Spleen (tissue), 11 donors: ENCODE measurements around the gene TXK. TPM values are rescaled to one million over a fixed set of nuclear protein-coding genes. Genes with fewer than 3 reads are reported as not detected.

Source experiments
- DNase-seq: peaks from one replicate; pipeline ENCODE4 v3.0.0-alpha.2; 2020
- H3K27ac ChIP-seq, 8 donors: fragments of 200-600 bp; sonication (generic) in 7 of 8; 1 replicate in 4 of 8; 2 replicates in 4 of 8; pipeline versions ENCODE4 v1.5.0 to v1.8.0; 2016 to 2021; ENCODE audit warnings: inconsistent platforms in 4 of 8, mild to moderate bottlenecking in 4 of 8, moderate library complexity in 1 of 8
- H3K27me3 ChIP-seq, 7 donors: fragments of 200-600 bp; sonication (generic) in 6 of 7; replicated peaks in 1 of 7; 1 replicate in 4 of 7; 2 replicates in 3 of 7; pipeline versions ENCODE4 v1.5.0 to v1.8.0; 2016 to 2021; ENCODE audit warnings: inconsistent platforms in 3 of 7, mild to moderate bottlenecking in 1 of 7
- H3K36me3 ChIP-seq, 6 donors: fragments of 200-600 bp; sonication (generic) in 5 of 6; 1 replicate in 4 of 6; 2 replicates in 2 of 6; pipeline versions ENCODE4 v1.5.0 to v1.8.0; 2016 to 2021; ENCODE audit warnings: inconsistent platforms in 2 of 6
- H3K4me1 ChIP-seq, 6 donors: fragments of 200-600 bp; sonication (generic) in 5 of 6; 1 replicate in 3 of 6; 2 replicates in 3 of 6; pipeline versions ENCODE4 v1.5.0 to v1.8.0; 2016 to 2021; ENCODE audit warnings: inconsistent platforms in 3 of 6
- H3K4me3 ChIP-seq, 8 donors: fragments of 200-600 bp; sonication (generic) in 7 of 8; 1 replicate in 4 of 8; 2 replicates in 4 of 8; pipeline versions ENCODE4 v1.5.0 to v1.8.0; 2016 to 2021; ENCODE audit warnings: inconsistent platforms in 4 of 8, mild to moderate bottlenecking in 4 of 8, moderate library complexity in 2 of 8
- H3K9me3 ChIP-seq, 8 donors: fragments of 200-600 bp; sonication (generic) in 7 of 8; 1 replicate in 4 of 8; 2 replicates in 4 of 8; pipeline versions ENCODE4 v1.5.0 to v1.8.0; 2016 to 2021; ENCODE audit warnings: inconsistent platforms in 4 of 8
- POLR2A ChIP-seq, 3 donors: fragments of 450-650 bp; IDR thresholded peaks; one replicate each; pipeline ENCODE4 v1.5.1; 2017; ENCODE audit warnings: antibody characterized with exemption in 3 of 3, mild to moderate bottlenecking in 1 of 3
- POLR2AphosphoS5 ChIP-seq, 3 donors: sonication (generic); formaldehyde crosslinking; IDR thresholded peaks; one replicate each; pipeline ENCODE4 v1.5.1; 2017; ENCODE audit warnings: antibody characterized with exemption in 3 of 3
- WGBS, 5 donors: extraction: QIAGEN DNeasy Blood & Tissue Kit in 3 of 5; methylation state at CpG; one replicate each; pipeline versions ENCODE4 v1.1.5 to v1.1.7; 2013 to 2018; 5-methylcytosine and 5-hydroxymethylcytosine counted together
- intact Hi-C: fragments of 100-400 bp; cut with DNase I; formaldehyde crosslinking; loops from one replicate; pipeline ENCODE4 v1.15.0; 2023; ENCODE audit warnings: low total_unique reads
- polyA plus RNA-seq, 3 donors: library from polyadenylated mRNA; stranded (reverse); fragments of 200-250 nt; gene quantifications; one replicate each; pipeline ENCODE4 v1.2.1, GENCODE V29; 2013
- total RNA-seq, 7 donors: library from RNA; depleted of rRNA in 3 of 7; stranded (reverse); fragments of >200 nt in 3 of 7; fragmentation: NEBNext Ultra II Directional in 4 of 7; extraction: Animal tissue kit (Norgen Biotek cat#: 25700) in 4 of 7; gene quantifications; one replicate each; pipeline versions ENCODE4 v1.1.0 to v1.2.1, GENCODE V29; 2016 to 2021
- TF ChIP-seq, protein P1 (sequence below), 11 experiments: fragments of 200-600 bp in 7 of 11; fragments of 450-650 bp in 4 of 11; sonication (generic) in 4 of 11; IDR thresholded peaks in 8 of 11; conservative IDR thresholded peaks in 3 of 11; 1 replicate in 7 of 11; 2 replicates in 4 of 11; pipeline versions ENCODE4 v1.4.0 to v1.8.0; 2016 to 2021; ENCODE audit warnings: antibody characterized with exemption in 11 of 11, inconsistent platforms in 4 of 11, mild to moderate bottlenecking in 1 of 11
- donor health status: healthy with polysubstance abuse.
- donor health status: DM: no; HTN: no; CAD: no; lungs with moderate emphysema.
- donor health status: DM: no; HTN: no; CAD: no.
- donor health status: Bipolar disorder and iron deficiency.
- donor health status: healthy.
- donor health status: DM: no; HTN: no; CAD: no.
- donor health status: DM: yes; HTN: yes; CAD: no.

The TXK gene
- total and polyA plus RNA-seq, 10 donors, result 3.3 to 36.6 (median 21.0) TPM

DNA sequence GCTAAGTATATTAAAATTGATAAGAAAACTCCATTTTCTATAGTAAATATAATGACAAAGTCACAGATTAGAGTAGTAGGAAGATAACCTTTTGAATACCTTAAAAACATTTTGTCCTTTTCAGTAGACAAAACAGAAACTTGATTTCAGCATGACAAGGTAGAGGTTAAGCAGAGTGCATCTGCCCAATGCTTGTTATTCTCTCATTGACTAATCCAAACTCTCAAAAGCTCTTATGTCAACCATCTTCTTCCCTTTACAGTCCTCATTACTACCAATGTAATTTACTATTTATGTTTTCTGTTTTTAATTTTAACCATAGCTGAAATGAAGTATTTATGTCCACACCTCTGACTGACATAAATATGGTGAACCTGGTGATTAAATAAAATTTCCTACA is 106.4 kb downstream of the TXK start:
- Histone ChIP-seq H3K27ac (no peak overlapping the region), H3K36me3 (no peaks in the 10 kb centered on the region), H3K4me3 (no peak overlapping the region), H3K9me3 (no peaks in the 10 kb centered on the region), H3K4me1 (no peaks in the 10 kb centered on the region), H3K27me3 (no peaks in the 10 kb centered on the region)
- TF ChIP-seq, protein P1, sequence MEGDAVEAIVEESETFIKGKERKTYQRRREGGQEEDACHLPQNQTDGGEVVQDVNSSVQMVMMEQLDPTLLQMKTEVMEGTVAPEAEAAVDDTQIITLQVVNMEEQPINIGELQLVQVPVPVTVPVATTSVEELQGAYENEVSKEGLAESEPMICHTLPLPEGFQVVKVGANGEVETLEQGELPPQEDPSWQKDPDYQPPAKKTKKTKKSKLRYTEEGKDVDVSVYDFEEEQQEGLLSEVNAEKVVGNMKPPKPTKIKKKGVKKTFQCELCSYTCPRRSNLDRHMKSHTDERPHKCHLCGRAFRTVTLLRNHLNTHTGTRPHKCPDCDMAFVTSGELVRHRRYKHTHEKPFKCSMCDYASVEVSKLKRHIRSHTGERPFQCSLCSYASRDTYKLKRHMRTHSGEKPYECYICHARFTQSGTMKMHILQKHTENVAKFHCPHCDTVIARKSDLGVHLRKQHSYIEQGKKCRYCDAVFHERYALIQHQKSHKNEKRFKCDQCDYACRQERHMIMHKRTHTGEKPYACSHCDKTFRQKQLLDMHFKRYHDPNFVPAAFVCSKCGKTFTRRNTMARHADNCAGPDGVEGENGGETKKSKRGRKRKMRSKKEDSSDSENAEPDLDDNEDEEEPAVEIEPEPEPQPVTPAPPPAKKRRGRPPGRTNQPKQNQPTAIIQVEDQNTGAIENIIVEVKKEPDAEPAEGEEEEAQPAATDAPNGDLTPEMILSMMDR (IDR thresholded peaks at IDR 0.05 in 8 of 11, conservative IDR thresholded peaks at IDR 0.05 in 3 of 11), result no peak
- TF ChIP-seq POLR2AphosphoS5 (IDR thresholded peaks at IDR 0.05) (no peak), POLR2A (IDR thresholded peaks at IDR 0.05) (no peak)
- DNase-seq, result no peak
- intact Hi-C loops, result no loop called here

DNA sequence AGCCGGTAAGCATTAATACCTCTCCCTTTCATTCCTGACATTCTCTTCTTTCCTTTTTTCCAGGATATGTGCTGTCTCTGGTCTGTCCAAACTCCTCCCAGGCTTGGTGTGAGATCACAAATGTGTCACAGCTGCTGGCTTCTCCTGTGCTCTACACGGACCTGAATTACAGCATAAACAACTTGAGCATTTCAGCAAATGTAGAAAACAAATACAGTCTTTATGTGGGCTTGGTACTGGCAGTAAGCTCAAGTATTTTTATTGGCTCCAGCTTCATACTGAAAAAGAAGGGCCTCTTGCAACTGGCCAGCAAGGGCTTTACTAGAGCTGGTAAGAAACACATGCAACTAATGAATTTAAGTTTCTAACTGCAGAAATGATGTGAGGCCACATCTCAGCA is 109.0 kb downstream of the TXK start:
- Histone ChIP-seq H3K27me3 (no peaks in the 10 kb centered on the region), H3K27ac (no peak overlapping the region), H3K4me1 (no peaks in the 10 kb centered on the region), H3K9me3 (no peaks in the 10 kb centered on the region), H3K36me3 (no peaks in the 10 kb centered on the region), H3K4me3 (no peak overlapping the region)
- intact Hi-C loops, result no loop called here
- DNase-seq, result no peak
- WGBS, 5 donors, result 37 to 80% (median 65%) methylated on average over 2 of the region's 2 CpGs
- no peak for TF ChIP-seq POLR2AphosphoS5 (IDR thresholded peaks at IDR 0.05)
- TF ChIP-seq, protein P1 (IDR thresholded peaks at IDR 0.05 in 8 of 11, conservative IDR thresholded peaks at IDR 0.05 in 3 of 11), result no peak
- no peak for TF ChIP-seq POLR2A (IDR thresholded peaks at IDR 0.05)

DNA sequence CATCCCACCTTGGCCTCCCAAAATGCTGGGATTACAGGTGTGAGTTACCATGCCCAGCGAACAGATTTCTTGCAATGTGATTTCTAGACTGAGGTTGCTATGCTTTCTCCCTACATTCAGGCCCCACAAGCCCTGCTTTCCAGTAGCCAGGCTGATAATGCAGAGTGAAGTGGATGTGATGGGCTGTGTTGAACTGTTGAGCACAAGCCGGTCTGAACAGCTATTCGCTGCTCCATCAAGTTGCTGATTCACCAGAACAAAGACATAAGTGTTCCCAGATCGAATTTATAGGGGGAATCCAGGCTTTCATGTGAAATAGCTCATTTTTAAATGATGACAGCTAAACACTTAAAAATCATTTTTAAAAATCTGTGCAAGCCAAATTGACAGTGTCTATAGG is 109.5 kb downstream of the TXK start:
- TF ChIP-seq POLR2AphosphoS5 (IDR thresholded peaks at IDR 0.05), result no peak
- TF ChIP-seq POLR2A (IDR thresholded peaks at IDR 0.05), result no peak
- TF ChIP-seq, protein P1 (IDR thresholded peaks at IDR 0.05 in 8 of 11, conservative IDR thresholded peaks at IDR 0.05 in 3 of 11), result no peak
- Histone ChIP-seq H3K4me1 (no peaks in the 10 kb centered on the region), H3K27ac (no peak overlapping the region), H3K4me3 (no peak overlapping the region), H3K36me3 (no peaks in the 10 kb centered on the region), H3K9me3 (no peaks in the 10 kb centered on the region), H3K27me3 (no peaks in the 10 kb centered on the region)
- DNase-seq, result no peak
- intact Hi-C loops, result no loop called here
- 78 to 84% (median 81%) methylated on average over 4 of the region's 4 CpGs for WGBS, 5 donors

DNA sequence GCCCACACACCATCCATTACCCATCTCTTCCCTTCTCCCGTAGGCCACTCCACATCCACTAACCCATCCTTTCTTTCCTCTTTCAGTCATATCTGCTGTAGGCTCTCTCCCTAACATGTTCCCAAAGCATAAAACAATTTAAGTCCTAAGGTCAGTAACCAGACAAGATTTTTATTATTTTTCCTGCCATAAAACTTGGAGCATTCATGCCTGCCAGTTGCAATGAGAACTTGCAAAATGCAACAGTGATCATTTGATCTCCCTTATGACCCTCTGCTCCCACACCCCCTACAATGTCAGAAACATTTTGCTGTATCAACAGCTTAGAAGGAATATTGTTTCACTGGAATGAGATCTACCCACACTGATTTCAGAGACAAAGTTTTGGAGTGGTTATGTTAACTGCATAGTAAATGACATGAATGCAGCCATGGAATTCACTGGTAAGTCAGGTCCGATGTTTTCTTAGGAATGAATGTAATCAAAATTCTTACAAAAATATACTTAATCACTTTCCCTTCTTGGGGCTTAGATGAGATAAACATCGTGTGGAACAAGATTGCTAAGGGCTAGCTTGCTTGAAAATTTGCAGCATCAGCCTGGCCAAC is 111.8 kb downstream of the TXK start:
- 78 to 85% (median 81%) methylated on average over 3 of the region's 3 CpGs for WGBS, 5 donors
- Histone ChIP-seq H3K4me3 (no peak overlapping the region), H3K36me3 (no peaks in the 10 kb centered on the region), H3K27ac (no peak overlapping the region), H3K4me1 (peaks cover 0 to 3% (median 2%) of the 10 kb centered on the region in 6 donors), H3K27me3 (peaks cover 0 to 13% (median 3%) of the 10 kb centered on the region in 7 donors), H3K9me3 (no peaks in the 10 kb centered on the region)
- TF ChIP-seq POLR2A (IDR thresholded peaks at IDR 0.05) (no peak), POLR2AphosphoS5 (IDR thresholded peaks at IDR 0.05) (no peak)
- TF ChIP-seq, protein P1 (IDR thresholded peaks at IDR 0.05 in 8 of 11, conservative IDR thresholded peaks at IDR 0.05 in 3 of 11), result no peak
- intact Hi-C loops, result no loop called here
- no peak for DNase-seq
